Ishikawa (cell line): ENCODE measurements around the gene DUXA.

Experiments
- EP300 ChIP-seq: IDR thresholded peaks from 2 replicates; pipeline ENCODE4 v1.6.1; 2012; ENCODE audit warnings: borderline replicate concordance
- FOXM1 ChIP-seq: IDR thresholded peaks from 2 replicates; pipeline ENCODE4 v1.6.1; 2012; ENCODE audit warnings: low read depth, borderline replicate concordance
- TAF1 ChIP-seq: IDR thresholded peaks from 2 replicates; pipeline ENCODE4 v1.6.1; 2012; ENCODE audit warnings: low read depth, mild to moderate bottlenecking
- TEAD4 ChIP-seq: IDR thresholded peaks from 2 replicates; pipeline ENCODE4 v1.6.1; 2012
- YY1 ChIP-seq: IDR thresholded peaks from 2 replicates; pipeline ENCODE4 v1.6.1; 2012; ENCODE audit warnings: low read depth
- ZBTB7A ChIP-seq: IDR thresholded peaks from 2 replicates; pipeline ENCODE4 v1.6.1; 2012; ENCODE audit warnings: low read depth
- TF ChIP-seq, protein P1 (sequence below): IDR thresholded peaks from 2 replicates; pipeline ENCODE4 v1.6.1; 2012

DNA sequence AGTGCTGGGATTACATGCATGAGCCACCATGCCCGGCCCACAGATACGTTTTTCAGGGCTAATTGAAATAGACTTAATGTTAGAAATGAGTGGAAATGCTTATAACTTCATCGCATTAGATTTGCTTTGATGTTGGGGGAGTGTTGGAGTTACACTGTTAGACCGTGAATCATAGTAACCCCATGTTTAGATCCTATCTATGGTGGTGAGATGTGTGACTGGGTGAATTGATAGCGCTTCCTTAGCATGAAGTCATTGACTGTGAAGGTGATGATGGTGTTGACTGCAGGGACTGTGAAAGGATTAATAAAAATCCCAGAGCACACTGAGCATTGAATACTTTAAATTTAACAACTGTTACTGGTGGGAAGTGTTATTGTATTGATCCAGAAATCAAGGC lies 25.7 kb upstream of the DUXA start:
- no peak for TF ChIP-seq FOXM1
- TF ChIP-seq TAF1: no peak
- no peak for TF ChIP-seq TEAD4
- TF ChIP-seq, protein P1, sequence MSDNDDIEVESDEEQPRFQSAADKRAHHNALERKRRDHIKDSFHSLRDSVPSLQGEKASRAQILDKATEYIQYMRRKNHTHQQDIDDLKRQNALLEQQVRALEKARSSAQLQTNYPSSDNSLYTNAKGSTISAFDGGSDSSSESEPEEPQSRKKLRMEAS: no peak
- no peak for TF ChIP-seq ZBTB7A
- no peak for TF ChIP-seq EP300
- no peak for TF ChIP-seq YY1
